ENCODE data around the gene KIF3B.
"Not testable (repeated sequence)": the region's sequence is repeated elsewhere in the genome, so short reads cannot be mapped to it uniquely, and the experiment has no call there.

The KIF3B gene

GRCh38 chr20:32357869-32358631 lies 80.6 kb downstream of the KIF3B start, which contains the start of gene ASXL1:
ASXL1 (plus strand) TSS chr20:32358331; CDS start chr20:32358776, 445 bp downstream.
- DNase-seq, result peak; percentile 93

DNA sequence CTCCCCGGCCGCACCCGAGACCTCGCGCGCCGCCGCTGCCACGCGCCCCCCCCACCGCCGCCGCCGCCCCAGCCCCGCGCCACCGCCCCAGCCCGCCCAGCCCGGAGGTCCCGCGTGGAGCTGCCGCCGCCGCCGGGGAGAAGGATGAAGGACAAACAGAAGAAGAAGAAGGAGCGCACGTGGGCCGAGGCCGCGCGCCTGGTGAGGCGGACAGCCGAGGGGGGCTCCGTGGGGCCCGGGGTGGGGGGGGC lies 81.1 kb downstream of the KIF3B start:
- no peak for DNase-seq

GRCh38 chr20:32358883-32359632 lies 81.6 kb downstream of the KIF3B start:
- no peak for DNase-seq

DNA sequence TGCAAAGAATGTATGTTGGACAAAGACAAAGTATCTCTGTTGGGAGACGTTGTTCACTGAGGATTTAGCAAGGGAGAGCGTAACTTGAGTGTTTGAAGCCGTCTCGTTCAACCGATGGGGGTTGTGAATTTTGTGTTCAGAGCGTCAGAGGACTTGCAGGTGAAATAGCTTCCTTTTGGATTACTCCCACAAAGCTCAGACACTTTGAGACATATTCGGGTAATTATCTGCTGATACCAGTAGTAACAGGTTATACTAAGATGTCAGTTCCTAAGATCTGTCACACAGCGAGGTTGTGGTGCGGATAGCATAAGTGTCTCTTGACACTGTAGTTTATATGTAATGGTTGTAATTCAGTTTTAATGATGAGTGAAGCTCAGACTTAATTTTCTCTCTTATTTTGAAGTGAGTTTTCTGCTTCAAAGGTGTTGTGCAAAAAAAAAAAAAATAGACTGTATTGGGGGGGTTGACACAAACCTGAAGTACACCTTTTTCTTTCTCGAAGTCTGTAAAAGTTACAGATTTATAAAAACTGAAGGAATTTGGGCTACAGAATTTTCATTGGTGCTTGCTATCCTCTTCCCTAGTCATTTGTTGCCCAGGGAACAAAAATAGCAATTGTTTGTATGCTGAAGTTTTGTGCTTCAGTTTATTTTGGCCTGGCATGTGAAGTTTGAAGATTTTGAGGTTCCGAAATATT lies 82.3 kb downstream of the KIF3B start:
- DNase-seq, result no peak

DNA sequence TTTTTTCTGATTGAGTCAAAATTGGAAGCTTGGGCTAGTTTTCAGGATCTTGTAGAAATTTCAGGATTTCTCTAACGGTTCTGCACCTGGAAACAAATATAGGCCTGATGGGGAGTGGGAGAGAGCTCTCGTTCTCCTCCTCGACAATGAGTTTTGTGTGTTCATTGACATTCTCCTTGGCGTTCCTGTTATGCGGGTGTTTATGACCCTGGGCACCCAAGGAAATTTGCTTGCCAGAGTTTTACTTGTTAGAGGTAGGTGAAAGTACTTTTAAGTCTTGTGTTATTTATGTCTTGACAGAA lies 82.8 kb downstream of the KIF3B start:
- DNase-seq, result no peak

DNA sequence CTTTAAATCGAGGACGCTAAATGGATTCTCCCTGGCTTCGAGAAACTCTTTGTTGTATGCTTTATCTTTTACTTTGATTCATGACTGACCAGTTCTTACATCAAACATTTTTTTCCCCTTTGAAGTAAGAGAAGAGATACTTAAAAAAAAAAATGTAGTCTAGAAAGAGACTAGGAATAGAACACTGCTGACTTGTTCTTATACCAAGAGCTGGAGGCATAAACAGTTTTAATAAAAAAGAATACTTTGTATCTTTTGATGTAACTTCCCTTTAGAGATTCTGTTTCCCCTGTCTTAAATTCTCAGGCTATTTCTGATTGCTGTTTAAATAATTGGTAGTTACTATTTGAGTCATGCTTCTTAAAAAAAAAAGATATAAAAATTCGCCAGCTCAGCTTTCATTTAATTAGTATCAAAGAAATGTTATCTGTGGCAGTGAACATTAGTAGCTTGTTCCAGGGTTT lies 85.5 kb downstream of the KIF3B start:
- DNase-seq, result no peak

DNA sequence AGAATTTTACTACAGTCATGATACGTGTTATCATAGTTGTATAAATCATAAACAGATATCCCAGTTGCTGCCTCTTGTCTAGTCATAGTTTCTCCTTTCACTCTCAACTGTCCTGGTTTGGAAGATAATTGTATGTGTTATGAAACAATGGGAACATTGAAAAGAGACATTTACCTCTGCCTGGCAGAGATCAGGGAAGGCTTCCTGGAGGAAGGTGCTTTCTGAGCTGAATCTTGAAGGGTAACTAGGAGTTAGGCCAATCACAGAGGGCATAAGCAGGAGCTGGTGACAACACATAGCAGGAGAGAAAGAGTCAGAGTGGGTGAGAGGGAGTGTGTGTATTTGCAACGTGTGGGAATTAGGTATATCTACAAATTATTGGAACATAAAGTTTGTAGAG lies 86.0 kb downstream of the KIF3B start:
- DNase-seq, result no peak

DNA sequence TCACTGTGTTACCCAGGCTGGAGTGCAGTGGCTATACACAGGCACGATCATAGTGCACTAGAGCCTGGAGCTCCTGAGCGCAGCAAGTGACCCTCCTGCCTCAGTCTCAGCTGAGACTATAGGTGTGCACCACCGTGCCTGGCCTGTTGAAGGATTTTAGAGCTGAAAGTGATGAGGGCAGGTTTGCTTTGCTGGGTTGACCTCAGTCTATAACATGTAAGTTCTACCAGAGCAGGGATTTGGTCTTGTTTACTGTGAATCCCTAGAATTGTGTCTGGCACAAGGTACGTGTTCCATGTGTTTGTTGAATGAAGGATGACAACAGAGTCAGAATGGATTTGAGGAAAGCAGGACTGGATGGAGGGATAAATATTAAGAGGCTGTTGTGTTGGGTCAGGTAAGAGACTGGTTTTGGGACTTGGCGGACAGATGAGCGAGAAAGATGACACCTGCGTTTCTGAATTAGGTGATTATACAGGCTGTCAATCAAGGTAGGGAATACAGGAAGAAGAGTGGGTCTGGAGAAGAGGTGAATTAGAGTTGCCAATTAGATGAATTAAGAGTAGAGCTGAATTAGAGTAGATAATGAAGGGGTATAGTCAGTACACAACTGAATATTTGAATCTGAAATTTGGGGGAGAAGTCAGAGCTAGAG lies 87.2 kb downstream of the KIF3B start:
- no peak for DNase-seq

- peak; percentile 17 for DNase-seq
These were observed 88.1 kb downstream of the KIF3B start for GRCh38 chr20:32365564-32365963.

GRCh38 chr20:32366380-32366779 lies 88.9 kb downstream of the KIF3B start:
- DNase-seq, result no peak

GRCh38 chr20:32368323-32368722 lies 90.9 kb downstream of the KIF3B start:
- DNase-seq, result no peak

DNA sequence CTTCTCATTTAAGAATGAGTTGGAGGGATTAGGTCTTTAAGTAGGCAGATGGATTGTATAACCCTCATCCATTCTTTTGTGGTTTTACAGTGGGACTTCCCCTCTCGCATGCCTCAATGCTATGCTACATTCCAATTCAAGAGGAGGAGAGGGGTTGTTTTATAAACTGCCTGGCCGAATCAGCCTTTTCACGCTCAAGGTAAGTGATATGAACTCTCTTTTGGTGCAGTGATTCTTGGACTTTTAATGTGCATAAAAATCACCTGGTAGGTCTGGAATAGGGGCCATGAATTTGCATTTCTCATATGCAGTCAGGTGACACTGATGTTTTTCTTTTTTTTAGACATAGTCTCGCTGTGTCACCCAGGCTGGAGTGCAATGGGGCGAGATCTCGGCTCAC lies 91.5 kb downstream of the KIF3B start:
- no peak for DNase-seq

GRCh38 chr20:32370897-32371296 lies 93.4 kb downstream of the KIF3B start:
- no peak for DNase-seq

DNA sequence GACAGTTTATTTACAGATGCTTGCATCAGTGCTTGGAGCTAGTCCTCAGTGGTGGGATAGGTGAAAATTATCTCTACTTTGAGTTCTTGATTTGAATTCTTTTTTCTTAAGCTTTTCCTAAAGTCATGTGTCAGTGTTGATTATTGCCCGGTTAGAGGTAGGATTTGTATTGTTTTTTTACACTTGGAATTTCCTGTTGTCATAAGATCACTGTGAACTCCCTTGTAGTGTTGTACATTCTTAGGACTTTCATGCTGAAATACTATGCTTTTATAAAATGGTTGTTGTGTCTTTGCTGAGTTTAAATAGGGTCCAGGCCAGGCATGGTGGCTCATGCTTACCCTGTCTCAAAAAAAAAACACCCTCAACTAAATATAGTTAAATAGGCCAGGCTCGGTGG lies 101.0 kb downstream of the KIF3B start:
- DNase-seq, result no peak

- DNase-seq, result not testable (repeated sequence)
These were observed 102.6 kb downstream of the KIF3B start for GRCh38 chr20:32380037-32380436.

DNA sequence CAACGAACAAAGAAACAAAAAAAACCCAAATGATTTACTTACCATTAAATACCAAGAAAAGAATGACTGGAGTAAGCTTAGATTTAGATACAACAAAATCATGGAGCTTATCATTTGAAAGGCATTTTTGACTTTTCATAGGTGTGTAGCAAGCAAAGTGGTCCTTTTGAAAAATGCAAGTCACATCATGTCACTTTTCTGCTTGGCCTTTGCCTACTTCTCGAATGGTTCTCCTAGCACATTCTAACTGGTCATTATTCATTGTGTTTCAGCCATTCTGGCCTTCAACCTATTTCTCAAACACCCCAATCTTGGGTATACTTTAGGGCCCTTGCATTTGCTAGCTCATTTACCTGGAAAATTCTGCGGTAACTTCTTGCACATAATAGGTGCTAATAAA lies 103.3 kb downstream of the KIF3B start:
- DNase-seq, result no peak

- DNase-seq, result no peak
These were observed 104.9 kb downstream of the KIF3B start for GRCh38 chr20:32382102-32382950.

DNA sequence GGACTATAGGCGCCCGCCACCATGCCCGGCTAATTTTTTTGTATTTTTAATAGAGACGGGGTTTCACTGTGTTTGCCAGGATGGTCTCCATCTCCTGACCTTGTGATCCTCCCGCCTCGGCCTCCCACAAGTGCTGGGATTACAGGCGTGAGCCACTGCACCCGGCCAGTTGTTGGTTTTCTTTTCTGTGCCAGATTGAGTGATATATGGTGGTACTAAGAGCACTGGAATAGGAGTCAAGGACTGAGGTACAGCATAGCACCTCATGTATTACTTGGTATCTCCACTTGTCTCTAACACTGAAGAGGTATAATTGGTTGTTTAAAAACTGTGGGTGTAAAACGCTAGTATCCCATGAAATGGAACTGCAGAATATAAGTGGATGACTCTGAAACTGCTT lies 106.0 kb downstream of the KIF3B start:
- not testable (repeated sequence) for DNase-seq

Measured in DMS 273 treated with DMSO at 0.1 percent for 48 hours (cell line).